Endothelial cell of umbilical vein (primary cell): Measurements from ENCODE around the gene DERA. TPM values are rescaled to one million over a fixed set of nuclear protein-coding genes. Genes with fewer than 3 reads are reported as not detected.

Experiments
- BruUV-seq: library from RNA; stranded (reverse); fragments of 400-500 nt; replicated peaks from 2 replicates; lab custom pipeline; 2021; lab: Mats Ljungman, UMichigan
- CTCF ChIA-PET: fragments of 300-600, 350-600 bp; sonication (Branson Sonifier 250); formaldehyde crosslinking; loops from one replicate; lab custom pipeline; 2021; ENCODE audit warnings: antibody characterized with exemption, inconsistent platforms; lab: Charles Lee
- POLR2A ChIA-PET: fragments of 300-600, 350-600 bp; sonication (Branson Sonifier 250); formaldehyde crosslinking; loops from one replicate; lab custom pipeline; 2021; ENCODE audit warnings: antibody characterized with exemption, inconsistent platforms; lab: Charles Lee
- DNase-seq: peaks from one replicate; pipeline ENCODE4 v3.0.0-alpha.2; 2011; ENCODE audit warnings: low read depth, low spot score
- FAIRE-seq: peaks from 2 replicates; lab custom pipeline; 2011; peaks lifted over from hg19 to GRCh38; lab: Jason Lieb, UNC
- H2AFZ ChIP-seq: 2 replicates; pipeline ENCODE4 v1.6.0; 2012; ENCODE audit warnings: low read depth, low read length, control low read depth, inconsistent platforms
- H3K27ac ChIP-seq: 2 replicates; pipeline ENCODE4 v1.5.1; 2011; ENCODE audit warnings: low read depth, mild to moderate bottlenecking, control low read depth, low read length, moderate library complexity; ENCODE audit not compliant: insufficient read depth
- H3K27me3 ChIP-seq, 2 experiments: 2 replicates each; pipeline versions ENCODE4 v1.6.0 to v1.6.1; 2011; ENCODE audit warnings: low read length in 2 of 2, mixed read lengths in 1 of 2; ENCODE audit not compliant: control insufficient read depth in 2 of 2, insufficient read depth in 2 of 2
- H3K36me3 ChIP-seq, 2 experiments: 2 replicates in 1 of 2; 3 replicates in 1 of 2; pipeline ENCODE4 v1.5.1; 2011; ENCODE audit warnings: low read length in 2 of 2, mild to moderate bottlenecking in 1 of 2, moderate library complexity in 1 of 2; ENCODE audit not compliant: control insufficient read depth in 2 of 2, insufficient read depth in 2 of 2; ENCODE audit errors: extremely low read depth in 1 of 2
- H3K4me1 ChIP-seq: 3 replicates; pipeline ENCODE4 v1.5.1; 2011; ENCODE audit warnings: mild to moderate bottlenecking, low read length; ENCODE audit not compliant: control insufficient read depth, insufficient read depth; ENCODE audit errors: extremely low read depth
- H3K4me2 ChIP-seq: 2 replicates; pipeline ENCODE4 v1.6.1; 2011; ENCODE audit warnings: low read length, control low read depth, mixed read lengths; ENCODE audit not compliant: insufficient read depth
- H3K4me3 ChIP-seq, 3 experiments: fragments of 200-600 bp in 1 of 3; sonication (generic), shearing (Covaris generic) in 1 of 3; replicated peaks in 1 of 3; 2 replicates each; pipeline ENCODE4 v1.5.1; 2011 to 2016; ENCODE audit warnings: control low read depth in 3 of 3, low read length in 3 of 3, mild to moderate bottlenecking in 2 of 3, inconsistent platforms in 1 of 3, low read depth in 1 of 3, moderate library complexity in 1 of 3; ENCODE audit not compliant: insufficient read depth in 1 of 3
- H3K79me2 ChIP-seq: 2 replicates; pipeline ENCODE4 v1.6.0; 2012; ENCODE audit warnings: low read length, inconsistent platforms; ENCODE audit not compliant: control insufficient read depth, insufficient read depth
- H3K9ac ChIP-seq: replicated peaks from 2 replicates; pipeline ENCODE3; 2011; ENCODE audit warnings: low read length, control low read depth; ENCODE audit not compliant: insufficient read depth; ENCODE audit errors: extremely low read depth
- H3K9me1 ChIP-seq: replicated peaks from 3 replicates; pipeline ENCODE4 v1.6.0; 2011; ENCODE audit warnings: mild to moderate bottlenecking, low read length; ENCODE audit not compliant: control insufficient read depth, insufficient read depth; ENCODE audit errors: extremely low read depth
- H3K9me3 ChIP-seq: replicated peaks from 2 replicates; pipeline ENCODE4 v1.5.1; 2012; ENCODE audit warnings: low read length, inconsistent platforms; ENCODE audit not compliant: control insufficient read depth, insufficient read depth
- H4K20me1 ChIP-seq: replicated peaks from 2 replicates; pipeline ENCODE3; 2011; ENCODE audit warnings: mild to moderate bottlenecking, low read length; ENCODE audit not compliant: control insufficient read depth, insufficient read depth; ENCODE audit errors: extremely low read depth
- EZH2 ChIP-seq: IDR thresholded peaks from 2 replicates; pipeline ENCODE4 v1.6.1; 2012; ENCODE audit warnings: borderline replicate concordance, low read depth, mild to moderate bottlenecking, moderate library complexity, low read length, inconsistent platforms; ENCODE audit not compliant: severe bottlenecking
- FOS ChIP-seq: IDR thresholded peaks from 2 replicates; pipeline ENCODE4 v1.6.1; 2011; ENCODE audit warnings: mild to moderate bottlenecking, low read length, moderate library complexity, borderline replicate concordance; ENCODE audit not compliant: insufficient read depth
- GATA2 ChIP-seq: IDR thresholded peaks from 2 replicates; pipeline ENCODE4 v1.7.0; 2011; ENCODE audit warnings: low read depth, mild to moderate bottlenecking, moderate library complexity, mixed read lengths, low read length; ENCODE audit not compliant: insufficient read length, insufficient read depth
- MYC ChIP-seq: IDR thresholded peaks from one replicate; pipeline ENCODE4 v1.6.1; 2011; ENCODE audit warnings: mild to moderate bottlenecking, low read depth, low read length
- POLR2A ChIP-seq: IDR thresholded peaks from 2 replicates; pipeline ENCODE4 v1.6.1; 2012; ENCODE audit warnings: low read depth, mild to moderate bottlenecking, control low read depth, low read length
- POLR2AphosphoS5 ChIP-seq: IDR thresholded peaks from 2 replicates; pipeline ENCODE4 v1.6.1; 2012; ENCODE audit warnings: low read depth, mild to moderate bottlenecking, control low read depth, low read length, moderate library complexity; ENCODE audit not compliant: insufficient read depth
- dilution Hi-C: fragments of 300-500 bp; cut with MboI; formaldehyde crosslinking; loops from one replicate; pipeline ENCODE4 v1.15.0; 2019; ENCODE audit warnings: low sequenced_read_pairs; ENCODE audit not compliant: extremely low pct_ligation_motif_present
- intact Hi-C: fragments of 100-400 bp; cut with micrococcal nuclease; formaldehyde crosslinking; loops from one replicate; pipeline ENCODE4 v1.10.0; 2022
- polyA plus RNA-seq, 4 experiments: library from polyadenylated mRNA; depleted of rRNA in 3 of 4; stranded (reverse) in 3 of 4; unstranded in 1 of 4; fragments of >200 nt; gene quantifications; 2 replicates each; pipeline versions ENCODE4 v1.2.1 to v1.2.3, GENCODE V29; 2011 to 2012; ENCODE audit warnings: missing spikeins in 1 of 4
- total RNA-seq: library from RNA; stranded (reverse); gene quantifications from 2 replicates; pipeline ENCODE4 v1.2.3, GENCODE V29; 2021
- TF ChIP-seq, protein P1 (sequence below), 2 donors: IDR thresholded peaks; 1 replicate in 1 of 2; 2 replicates in 1 of 2; pipeline ENCODE4 v1.5.1; 2011; ENCODE audit warnings: low read length in 2 of 2, mild to moderate bottlenecking in 2 of 2, moderate library complexity in 2 of 2, control low read depth in 1 of 2, inconsistent platforms in 1 of 2, low read depth in 1 of 2; ENCODE audit not compliant: insufficient read depth in 1 of 2; ENCODE audit errors: extremely low read depth in 1 of 2

DERA gene
- total and polyA plus RNA-seq, 2 donors (not counting 3 experiments of a cell fraction or from before 2014, with no cell fraction given), result 19.8 to 41.5 TPM

- POLR2A ChIA-PET, result no interaction called here
- no peak overlapping the region for H3K9ac ChIP-seq
Measured at GRCh38 chr12:15896867-15897266, 14.3 kb upstream of the DERA start.

DNA sequence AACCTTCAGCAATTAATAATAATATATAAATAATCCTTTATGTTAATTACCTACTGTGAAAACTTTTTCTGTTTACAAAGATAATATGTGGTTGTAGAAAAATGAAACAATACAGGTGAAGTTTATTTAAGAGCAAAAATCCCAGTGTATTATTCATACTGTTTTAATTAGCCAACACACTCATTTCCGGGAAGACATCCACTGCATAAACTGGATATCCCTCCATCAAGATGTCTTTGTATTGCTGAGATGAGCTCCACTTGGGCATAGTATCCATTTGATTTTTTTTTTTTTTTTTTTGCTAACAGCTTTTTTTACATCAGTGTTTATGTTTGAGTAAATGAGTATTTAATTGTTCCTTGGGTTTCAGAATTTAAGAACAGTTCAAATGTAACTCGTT, 13.7 kb upstream of the DERA start:
- no peak overlapping the region for H3K4me3 ChIP-seq
- no peak overlapping the region for H3K9ac ChIP-seq
- CTCF ChIA-PET, result interaction anchor here (0.8 to 3.2 kb wide), 12 partner anchors 9 to 365 kb away, joined by 3 to 65 read pairs (median 5); partner anchors contain the start of genes DERA and STRAP
- peaks cover 3% of the 10 kb centered on the region for H3K4me1 ChIP-seq
- H3K27me3 ChIP-seq, result no peaks in the 10 kb centered on the region
- no TSS peak for BruUV-seq
- H3K36me3 ChIP-seq, result peaks cover 14 to 27% of the 10 kb centered on the region in 2 experiments
- no peak overlapping the region for H3K27ac ChIP-seq
- TF ChIP-seq POLR2A (no peak), POLR2AphosphoS5 (no peak), FOS (peak; percentile 19), GATA2 (no peak), MYC (no peak)
- peaks cover 2% of the 10 kb centered on the region for H4K20me1 ChIP-seq
- no peaks in the 10 kb centered on the region for H3K9me3 ChIP-seq
- no peak for DNase-seq
- dilution Hi-C loops (no loop called here), intact Hi-C loops (no loop called here)
- peak; percentile 58 for FAIRE-seq
- H3K9me1 ChIP-seq, result no peaks in the 10 kb centered on the region
- POLR2A ChIA-PET, result no interaction called here
- H2AFZ ChIP-seq, result no peak overlapping the region
- no peak overlapping the region for H3K4me2 ChIP-seq
- H3K79me2 ChIP-seq, result peaks cover 7% of the 10 kb centered on the region

More at GRCh38 chr12:15896867-15897266, 14.3 kb upstream of the DERA start:
- no peak overlapping the region for H3K4me2 ChIP-seq
- no peak for DNase-seq
- no TSS peak for BruUV-seq
- no peaks in the 10 kb centered on the region for H3K27me3 ChIP-seq
- no peaks in the 10 kb centered on the region for H3K9me1 ChIP-seq
- H3K4me3 ChIP-seq, result no peak overlapping the region
- H3K27ac ChIP-seq, result no peak overlapping the region
- H3K79me2 ChIP-seq, result peaks cover 7% of the 10 kb centered on the region
- peaks cover 3% of the 10 kb centered on the region for H3K4me1 ChIP-seq
- peaks cover 12 to 26% of the 10 kb centered on the region in 2 experiments for H3K36me3 ChIP-seq
- TF ChIP-seq, protein P1, sequence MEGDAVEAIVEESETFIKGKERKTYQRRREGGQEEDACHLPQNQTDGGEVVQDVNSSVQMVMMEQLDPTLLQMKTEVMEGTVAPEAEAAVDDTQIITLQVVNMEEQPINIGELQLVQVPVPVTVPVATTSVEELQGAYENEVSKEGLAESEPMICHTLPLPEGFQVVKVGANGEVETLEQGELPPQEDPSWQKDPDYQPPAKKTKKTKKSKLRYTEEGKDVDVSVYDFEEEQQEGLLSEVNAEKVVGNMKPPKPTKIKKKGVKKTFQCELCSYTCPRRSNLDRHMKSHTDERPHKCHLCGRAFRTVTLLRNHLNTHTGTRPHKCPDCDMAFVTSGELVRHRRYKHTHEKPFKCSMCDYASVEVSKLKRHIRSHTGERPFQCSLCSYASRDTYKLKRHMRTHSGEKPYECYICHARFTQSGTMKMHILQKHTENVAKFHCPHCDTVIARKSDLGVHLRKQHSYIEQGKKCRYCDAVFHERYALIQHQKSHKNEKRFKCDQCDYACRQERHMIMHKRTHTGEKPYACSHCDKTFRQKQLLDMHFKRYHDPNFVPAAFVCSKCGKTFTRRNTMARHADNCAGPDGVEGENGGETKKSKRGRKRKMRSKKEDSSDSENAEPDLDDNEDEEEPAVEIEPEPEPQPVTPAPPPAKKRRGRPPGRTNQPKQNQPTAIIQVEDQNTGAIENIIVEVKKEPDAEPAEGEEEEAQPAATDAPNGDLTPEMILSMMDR (IDR thresholded peaks at IDR 0.05; ENCODE audit: extremely low read depth in 1 of 2, insufficient read depth in 1 of 2, low read depth in 1 of 2, low read length in 2 of 2), result no peak
- no peak for TF ChIP-seq EZH2
- dilution Hi-C loops (no loop called here), intact Hi-C loops (no loop called here)
- CTCF ChIA-PET, result interaction anchor here (0.9 to 3.2 kb wide), 7 partner anchors 8 to 364 kb away, joined by 3 to 65 read pairs (median 8); partner anchors contain the start of genes DERA and STRAP
- FAIRE-seq, result no peak
- H3K9me3 ChIP-seq, result no peaks in the 10 kb centered on the region
- peaks cover 2% of the 10 kb centered on the region for H4K20me1 ChIP-seq
- no peak overlapping the region for H2AFZ ChIP-seq
